CD4-positive, CD25-positive, alpha-beta regulatory T cell (primary cell): ENCODE data around the gene MYO18A. TPM values are rescaled to one million over a fixed set of nuclear protein-coding genes. Genes with fewer than 3 reads are reported as not detected.

Source experiments
- polyA plus RNA-seq, 4 donors: library from polyadenylated mRNA; unstranded; fragments of 300-500 nt; fragmentation: Illumina TruSeq; gene quantifications; one replicate each; pipeline ENCODE4 v1.2.3, GENCODE V29; 2021
- total RNA-seq: library from RNA; stranded (reverse); gene quantifications from one replicate; pipeline ENCODE4 v1.2.3, GENCODE V29; 2022

MYO18A gene
- total and polyA plus RNA-seq, 5 donors from 2014 or later, result 16.8 to 193 (median 21.0) TPM

Other genes starting within 250 kb of the MYO18A start
- gene PHF12, start 228.9 kb downstream of the MYO18A start, total RNA-seq, result 200 TPM
- 1 to 10 TPM; 5.4 to 8.4 (median 5.8) TPM for gene PHF12, start 228.9 kb downstream of the MYO18A start, polyA plus RNA-seq
- 0.76 TPM for gene SEZ6, start 174.4 kb downstream of the MYO18A start, total RNA-seq
- gene SEZ6, start 174.4 kb downstream of the MYO18A start, polyA plus RNA-seq, result 1 to 10 TPM in 1 of 4 donors, under 1 TPM in 1, not detected in 2; 0.57 to 1.2 TPM
- 3.9 TPM for gene PIPOX, start 137.3 kb downstream of the MYO18A start, total RNA-seq
- gene PIPOX, start 137.3 kb downstream of the MYO18A start, polyA plus RNA-seq, result 1 to 10 TPM in 2 of 4 donors, under 1 TPM in 2; 0.73 to 1.8 (median 1.1) TPM
- gene CRYBA1, start 66.5 kb upstream of the MYO18A start, total RNA-seq, result not detected
- gene CRYBA1, start 66.5 kb upstream of the MYO18A start, polyA plus RNA-seq, result not detected
- gene NUFIP2, start 113.8 kb upstream of the MYO18A start, total RNA-seq, result 80.6 TPM
- gene NUFIP2, start 113.8 kb upstream of the MYO18A start, polyA plus RNA-seq, result 1 to 10 TPM; 6.4 to 9.1 (median 7.8) TPM
- 68.5 TPM for gene TAOK1, start 210.0 kb upstream of the MYO18A start, total RNA-seq
- 1 to 10 TPM; 2.2 to 5.2 (median 3.1) TPM for gene TAOK1, start 210.0 kb upstream of the MYO18A start, polyA plus RNA-seq